GM21786 (cell line): Measurements from ENCODE around the gene AUP1.

Experiments used
- ATAC-seq: cut with Tn5 transposase; IDR thresholded peaks from one replicate; pipeline ENCODE4 v1.9.1; 2021; ENCODE audit not compliant: unreplicated experiment

AUP1 gene

GRCh38 chr2:74514368-74515270 is 14.9 kb downstream of the AUP1 start, which contains the start of gene TLX2:
TSS of gene TLX2 (plus strand) at chr2:74514450. CDS start at chr2:74514807, 357 bp downstream.
- no peak for ATAC-seq

- ATAC-seq = no peak
Measured at GRCh38 chr2:74513605-74514367, 15.7 kb downstream of the AUP1 start.

GRCh38 chr2:74512744-74513604 is 16.5 kb downstream of the AUP1 start:
- no peak for ATAC-seq

- ATAC-seq = no peak
Measured at GRCh38 chr2:74511104-74511989, 18.2 kb downstream of the AUP1 start.

DNA sequence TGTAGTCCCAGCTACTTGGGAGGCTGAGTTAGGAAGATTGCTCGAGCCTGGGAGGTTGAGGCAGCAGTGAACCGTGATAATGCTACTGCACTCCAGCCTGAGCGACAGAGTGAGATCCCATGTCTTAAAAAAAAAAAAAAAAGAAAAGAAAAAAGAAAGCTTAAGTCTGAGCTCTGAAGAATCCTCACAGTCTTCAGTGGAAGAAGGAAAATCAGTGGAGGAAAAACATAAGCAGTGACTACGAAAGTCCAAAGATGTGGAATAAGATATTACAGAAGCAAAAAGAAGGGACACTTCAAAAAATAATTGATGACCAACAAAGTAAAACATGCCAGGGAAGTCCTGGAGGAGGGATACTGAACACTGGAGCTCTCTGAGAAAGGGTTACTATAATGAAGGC is 19.2 kb downstream of the AUP1 start:
- ATAC-seq = no peak

GRCh38 chr2:74507926-74508520 is 21.5 kb downstream of the AUP1 start:
- ATAC-seq = peak; percentile 0

DNA sequence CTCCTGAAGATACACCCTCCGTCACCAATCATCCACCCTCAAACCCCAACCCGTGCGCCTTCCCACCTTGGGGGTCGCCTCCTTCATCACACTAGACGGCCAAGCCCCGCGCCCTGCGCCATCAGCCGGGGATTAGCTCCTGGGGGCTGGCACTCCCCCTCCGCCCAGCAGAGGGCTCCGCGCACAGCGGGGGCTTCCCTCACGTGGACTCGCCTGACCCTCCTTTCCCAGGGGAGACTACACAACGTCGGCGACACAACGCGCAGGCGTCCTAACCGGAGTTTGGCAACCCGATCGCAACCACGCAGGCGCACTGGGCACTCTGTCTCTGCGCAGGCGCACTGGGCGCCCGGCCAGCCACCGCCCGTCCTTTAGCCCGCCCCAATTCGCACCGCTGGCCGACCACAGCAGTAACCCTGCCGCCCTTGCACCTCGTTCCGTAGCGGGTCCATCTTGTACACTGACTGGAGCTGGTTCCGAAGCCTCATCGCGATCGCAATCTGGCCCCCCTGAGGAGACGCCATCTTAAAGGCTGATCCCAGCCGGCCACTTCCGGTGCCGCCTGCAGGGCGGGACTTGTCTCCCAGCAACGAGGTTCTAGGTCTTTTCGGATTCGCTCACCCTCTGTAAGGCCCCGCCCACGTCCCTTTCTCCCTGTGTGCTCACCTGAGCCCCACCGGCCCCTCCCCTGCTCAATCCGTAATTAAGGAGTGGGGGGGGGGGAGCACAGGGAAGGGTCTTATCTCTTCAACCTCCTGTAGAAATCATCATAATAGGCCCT is 22.2 kb downstream of the AUP1 start, which contains the start of gene PCGF1:
Gene PCGF1 (minus strand): TSS at position 551 of the 781 bp plus-strand sequence. CDS start 27 bp downstream, at position 524.
- peak; percentile 90 for ATAC-seq

DNA sequence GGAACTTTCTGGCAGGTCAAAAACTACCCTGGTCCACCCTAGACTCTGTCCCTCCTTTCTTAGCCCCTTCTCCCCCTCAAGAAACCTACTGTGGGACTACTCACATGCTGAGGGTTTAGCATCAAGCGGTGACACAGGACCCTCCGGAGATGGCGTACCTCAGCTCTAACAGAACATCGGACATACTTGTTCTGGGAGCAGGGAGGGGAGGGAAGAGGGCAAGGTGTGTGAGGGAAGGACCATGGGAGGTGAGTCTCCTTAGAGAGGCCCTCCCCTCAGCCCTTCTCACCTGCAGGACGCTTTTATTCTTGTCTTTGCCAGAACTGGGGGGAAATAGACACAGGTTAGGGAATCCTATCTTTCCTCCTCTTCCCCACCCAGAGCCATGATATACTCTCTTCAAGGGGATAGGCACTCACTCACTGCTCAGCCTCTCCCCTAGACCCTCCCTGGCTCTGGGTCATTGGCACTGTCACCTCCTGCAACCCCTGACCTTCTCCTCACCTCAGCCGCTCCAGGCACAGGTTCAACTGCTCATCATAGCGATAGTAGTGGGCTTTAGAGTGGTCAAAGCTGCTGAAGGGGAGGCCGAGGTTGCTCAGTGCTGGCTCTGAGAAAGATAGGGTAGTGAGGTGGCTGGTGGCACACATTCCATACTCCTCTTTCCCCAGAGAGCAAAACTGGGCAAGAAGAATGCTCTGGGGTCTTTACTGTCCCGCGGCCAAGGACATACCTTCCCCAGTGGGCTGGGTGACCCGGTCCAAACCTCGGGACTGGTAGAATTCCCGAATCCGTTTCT is 23.9 kb downstream of the AUP1 start:
- no peak for ATAC-seq

GRCh38 chr2:74504591-74504990 is 24.9 kb downstream of the AUP1 start:
- ATAC-seq = no peak

DNA sequence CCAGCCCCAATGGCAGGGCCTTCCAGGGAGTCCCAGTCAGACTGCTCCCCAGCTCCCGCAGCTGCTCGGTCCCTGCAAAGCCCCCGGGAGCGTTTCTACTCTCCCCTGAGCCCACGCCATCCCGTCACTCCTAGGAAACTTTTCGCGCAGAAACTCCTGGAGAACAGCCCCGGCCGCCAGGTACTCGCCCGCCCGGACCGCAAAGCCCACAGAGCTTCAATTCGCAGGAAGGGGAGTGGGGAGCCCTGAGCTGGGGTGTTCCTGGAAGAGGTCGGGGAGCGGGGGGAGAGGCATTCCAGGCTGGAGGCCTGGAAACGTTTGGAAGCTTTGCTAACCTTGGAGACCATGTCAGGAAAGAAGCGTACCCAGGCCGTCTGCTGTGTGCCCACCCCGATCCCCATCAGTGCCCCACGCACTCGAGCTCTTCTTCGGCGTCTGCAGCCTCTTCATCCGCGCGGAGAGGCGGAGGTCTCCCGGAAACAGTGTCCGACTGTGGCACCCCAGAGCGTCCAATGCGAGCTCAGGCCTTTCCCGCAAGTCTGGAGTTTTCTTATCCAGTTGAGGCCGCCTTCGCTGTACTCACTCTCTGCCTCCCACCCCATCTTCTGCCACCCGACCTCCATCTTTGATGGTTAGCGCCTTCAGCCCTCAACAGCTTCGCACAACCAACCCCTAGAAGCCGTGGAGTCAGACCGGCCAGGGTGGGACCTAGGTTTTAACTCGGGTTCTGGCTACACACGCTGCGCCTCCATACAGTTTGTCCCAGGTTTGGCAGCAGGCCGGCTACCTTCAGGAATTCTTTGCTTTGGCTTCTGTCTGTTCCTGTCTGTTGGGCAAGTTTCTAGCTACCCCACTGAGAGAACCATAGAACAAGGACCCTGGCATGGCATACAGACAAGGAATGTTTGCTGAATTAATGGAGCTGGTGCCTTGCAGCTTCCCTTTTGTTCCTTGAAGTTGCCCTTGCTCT is 25.7 kb downstream of the AUP1 start:
- ATAC-seq = no peak

DNA sequence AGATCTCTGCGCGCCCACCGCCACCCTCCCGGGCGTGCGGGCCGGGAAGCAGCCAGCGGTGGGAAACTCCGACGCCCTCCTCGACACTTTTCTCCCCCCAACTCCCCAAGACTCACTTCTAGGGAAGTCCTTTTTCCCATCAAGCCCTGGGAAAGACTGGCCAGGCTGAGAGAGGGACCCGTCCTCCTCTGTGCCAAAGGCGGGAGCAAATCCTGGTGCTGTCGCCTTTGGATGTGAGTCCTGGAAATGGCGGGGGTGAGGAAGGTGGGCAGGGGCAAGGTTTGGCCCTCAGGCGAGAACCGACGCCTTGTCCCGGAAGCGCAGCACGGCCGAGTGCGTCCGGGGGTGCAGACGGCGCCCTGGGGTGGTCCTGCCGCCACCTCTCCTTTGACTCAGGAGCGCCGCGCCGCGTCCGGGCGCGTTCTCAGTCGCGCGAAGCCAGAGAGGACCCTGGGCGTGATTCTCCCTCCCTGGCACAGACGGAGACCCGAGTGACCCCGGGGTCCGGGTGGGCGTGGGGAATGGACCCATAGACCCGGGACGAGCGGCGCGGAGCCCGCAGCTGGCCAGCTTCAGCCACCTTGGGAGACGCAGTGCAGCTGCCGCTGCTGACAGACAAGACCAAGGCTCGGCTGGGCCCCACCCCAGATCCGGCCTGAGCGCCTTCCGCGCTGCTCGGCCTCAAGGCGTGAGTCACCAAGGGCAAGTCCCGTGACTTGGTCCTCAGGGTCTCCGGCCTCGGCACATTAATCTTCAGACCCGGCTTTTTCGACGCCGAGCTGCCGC is 26.6 kb downstream of the AUP1 start:
- ATAC-seq = peak; percentile 35

GRCh38 chr2:74502147-74502719 is 27.3 kb downstream of the AUP1 start:
- no peak for ATAC-seq

DNA sequence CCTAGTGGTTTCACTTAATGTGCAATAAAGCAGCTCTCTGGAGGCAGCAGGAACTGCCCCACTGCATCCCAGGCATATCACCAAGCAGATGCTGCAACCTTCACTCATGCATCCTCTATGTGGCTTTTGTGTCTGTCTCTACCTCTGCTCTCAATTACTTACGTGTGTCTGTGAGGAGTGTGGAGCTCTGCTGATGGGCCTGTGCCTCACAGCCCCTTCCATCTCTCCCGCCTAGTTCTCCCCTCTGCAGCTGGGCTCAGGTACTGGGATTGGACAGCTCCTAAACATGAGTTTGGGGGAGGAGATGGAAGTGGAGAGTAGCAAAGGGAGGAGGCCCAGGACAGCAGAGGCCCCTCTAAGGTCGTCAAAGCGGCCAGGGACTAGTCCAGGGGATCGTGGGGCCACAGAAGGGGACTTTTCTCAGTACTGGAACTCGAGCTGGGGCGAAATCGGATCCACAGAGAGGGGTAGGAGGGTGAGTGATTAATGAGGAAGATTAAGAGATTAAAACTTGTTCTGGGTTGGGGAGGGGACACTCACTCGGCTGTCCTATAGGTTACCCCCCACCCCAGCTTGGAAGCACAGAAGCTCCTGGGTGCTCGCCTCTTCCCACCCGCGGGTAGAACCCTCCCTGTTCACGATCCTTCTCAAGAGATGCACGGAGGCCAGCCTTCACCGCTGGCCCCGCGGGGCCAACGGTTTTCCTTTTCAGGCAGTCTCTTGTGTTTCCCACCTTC is 28.0 kb downstream of the AUP1 start:
- ATAC-seq = no peak

DNA sequence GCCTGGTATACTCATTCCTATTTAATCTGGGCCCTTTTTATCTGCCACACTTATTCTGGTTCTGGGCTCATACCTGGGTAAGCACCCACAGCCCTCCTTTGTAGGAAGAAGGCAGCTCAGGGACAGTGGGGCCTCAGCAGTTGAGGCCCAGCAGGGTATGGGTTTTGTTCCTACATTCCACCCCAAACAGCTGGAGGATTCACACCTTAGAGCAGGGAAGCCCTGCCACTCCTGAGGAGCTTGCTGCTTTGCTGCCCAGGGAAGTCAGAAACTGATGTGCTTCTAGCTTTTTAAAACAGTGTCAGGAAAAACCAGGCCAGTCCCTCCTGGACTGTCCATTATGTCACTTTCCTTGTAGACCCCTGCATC is 28.9 kb downstream of the AUP1 start:
- no peak for ATAC-seq

- ATAC-seq = no peak
Measured at GRCh38 chr2:74499940-74500577, 29.4 kb downstream of the AUP1 start.
